Keratinocyte (primary cell): ENCODE results near the gene MARCHF3.

Experiments
- EZH2 ChIP-seq: IDR thresholded peaks from one replicate; pipeline ENCODE4 v1.6.1; 2012; ENCODE audit warnings: inconsistent platforms, mild to moderate bottlenecking, low read length, moderate library complexity
- TF ChIP-seq, protein P1 (sequence below), 3 experiments: IDR thresholded peaks in 1 of 3; conservative IDR thresholded peaks in 1 of 3; optimal IDR thresholded peaks in 1 of 3; 2 replicates in 2 of 3; 3 replicates in 1 of 3; pipeline versions ENCODE3 to v1.5.1; 2011; ENCODE audit warnings: low read length in 3 of 3, mild to moderate bottlenecking in 3 of 3, moderate library complexity in 2 of 3, control low read depth in 1 of 3, inconsistent platforms in 1 of 3; ENCODE audit not compliant: insufficient read depth in 2 of 3; ENCODE audit errors: extremely low read depth in 1 of 3

DNA sequence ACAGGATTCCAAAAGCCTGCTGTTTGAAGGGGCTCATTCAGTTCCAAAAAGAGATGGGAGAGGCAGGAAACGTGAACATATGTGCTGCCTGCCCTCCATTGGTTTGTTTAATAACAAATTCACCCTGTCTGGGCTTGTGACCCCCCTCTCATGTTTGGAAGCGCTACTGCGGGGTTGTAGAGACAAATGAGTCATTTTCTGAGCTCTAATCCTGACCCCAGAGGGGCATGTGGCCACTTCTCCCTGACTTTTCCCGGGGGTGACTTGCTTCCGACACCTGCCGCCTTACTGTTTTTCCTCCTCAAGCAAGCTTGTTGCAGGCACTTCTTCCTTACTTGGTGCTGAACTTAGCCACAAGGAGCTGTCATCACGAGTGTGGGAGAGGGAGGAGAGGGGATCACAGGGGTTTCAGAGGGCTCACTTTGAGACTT is 177.5 kb downstream of the MARCHF3 start:
- TF ChIP-seq, protein P1, sequence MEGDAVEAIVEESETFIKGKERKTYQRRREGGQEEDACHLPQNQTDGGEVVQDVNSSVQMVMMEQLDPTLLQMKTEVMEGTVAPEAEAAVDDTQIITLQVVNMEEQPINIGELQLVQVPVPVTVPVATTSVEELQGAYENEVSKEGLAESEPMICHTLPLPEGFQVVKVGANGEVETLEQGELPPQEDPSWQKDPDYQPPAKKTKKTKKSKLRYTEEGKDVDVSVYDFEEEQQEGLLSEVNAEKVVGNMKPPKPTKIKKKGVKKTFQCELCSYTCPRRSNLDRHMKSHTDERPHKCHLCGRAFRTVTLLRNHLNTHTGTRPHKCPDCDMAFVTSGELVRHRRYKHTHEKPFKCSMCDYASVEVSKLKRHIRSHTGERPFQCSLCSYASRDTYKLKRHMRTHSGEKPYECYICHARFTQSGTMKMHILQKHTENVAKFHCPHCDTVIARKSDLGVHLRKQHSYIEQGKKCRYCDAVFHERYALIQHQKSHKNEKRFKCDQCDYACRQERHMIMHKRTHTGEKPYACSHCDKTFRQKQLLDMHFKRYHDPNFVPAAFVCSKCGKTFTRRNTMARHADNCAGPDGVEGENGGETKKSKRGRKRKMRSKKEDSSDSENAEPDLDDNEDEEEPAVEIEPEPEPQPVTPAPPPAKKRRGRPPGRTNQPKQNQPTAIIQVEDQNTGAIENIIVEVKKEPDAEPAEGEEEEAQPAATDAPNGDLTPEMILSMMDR (optimal IDR thresholded peaks at IDR 0.05 in 1 of 3, IDR thresholded peaks at IDR 0.05 in 1 of 3, conservative IDR thresholded peaks at IDR 0.05 in 1 of 3; ENCODE audit: extremely low read depth in 1 of 3, insufficient read depth in 2 of 3, low read length in 3 of 3) = no peak
- no peak for TF ChIP-seq EZH2
